Progenitor cell of endocrine pancreas (in vitro differentiated cells): Measurements from ENCODE around the gene TMEM147. TPM values are rescaled to one million over a fixed set of nuclear protein-coding genes. Genes with fewer than 3 reads are reported as not detected.

ENCODE experiments used
- DNase-seq: peaks from one replicate; pipeline ENCODE4 v3.0.0; 2021; ENCODE audit warnings: low spot score; ENCODE audit not compliant: unreplicated experiment
- H3K27ac Mint-ChIP-seq: 2 replicates; pipeline ENCODE4 v1.8.0; 2021; ENCODE audit warnings: mild to moderate bottlenecking, moderate library complexity, mixed read lengths
- H3K27me3 Mint-ChIP-seq: 2 replicates; pipeline ENCODE4 v1.8.0; 2021; ENCODE audit warnings: mixed read lengths
- H3K36me3 Mint-ChIP-seq: 2 replicates; pipeline ENCODE4 v1.8.0; 2022; ENCODE audit warnings: mixed read lengths; ENCODE audit not compliant: insufficient read depth
- H3K4me1 Mint-ChIP-seq: 2 replicates; pipeline ENCODE4 v1.8.0; 2021; ENCODE audit warnings: low read depth, mixed read lengths
- H3K4me3 Mint-ChIP-seq: 2 replicates; pipeline ENCODE4 v1.8.0; 2021; ENCODE audit warnings: low read depth, mild to moderate bottlenecking, moderate library complexity, mixed read lengths
- H3K9me3 Mint-ChIP-seq: 2 replicates; pipeline ENCODE4 v1.8.0; 2021; ENCODE audit warnings: low read depth, mixed read lengths
- CTCF ChIP-seq: fragments of 200-600 bp; sonication (generic); IDR thresholded peaks from one replicate; pipeline ENCODE4 v1.5.0; 2021; ENCODE audit warnings: antibody characterized with exemption, mild to moderate bottlenecking; ENCODE audit not compliant: unreplicated experiment
- total RNA-seq: library from RNA; stranded (reverse); gene quantifications from 2 replicates; pipeline ENCODE4 v1.2.1, GENCODE V29; 2021

The TMEM147 gene
- total RNA-seq, 1 donor from 2014 or later: 95.2 TPM

DNA sequence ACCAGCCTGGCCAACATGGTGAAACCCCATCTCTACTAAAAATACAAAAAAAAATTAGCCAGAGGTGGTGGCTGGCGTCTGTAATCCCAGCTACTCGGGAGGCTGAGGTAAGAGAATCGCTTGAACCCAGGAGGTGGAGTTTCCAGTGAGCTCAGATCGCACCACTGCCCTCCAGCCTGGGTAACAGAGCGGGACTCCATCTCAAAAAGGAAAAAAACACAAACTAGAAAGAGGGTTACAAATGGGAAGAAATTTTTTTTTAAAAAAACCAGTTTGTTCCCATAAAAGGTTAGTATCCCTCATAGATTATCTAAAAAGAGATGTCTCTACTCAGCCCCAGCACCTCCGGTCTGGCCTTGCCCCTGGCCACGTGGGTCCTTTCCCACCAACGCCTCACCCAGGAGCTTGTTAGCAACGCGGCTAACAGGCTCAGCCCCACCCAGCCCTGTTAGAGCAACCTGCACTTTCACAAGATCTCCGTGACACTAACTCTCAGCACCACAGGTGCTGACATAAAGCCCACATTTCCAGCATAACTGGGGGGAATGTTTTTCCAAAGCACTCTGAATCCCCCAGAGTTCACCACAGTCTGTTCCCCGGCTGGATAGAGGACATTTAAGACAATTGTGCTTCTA lies 36.3 kb upstream of the TMEM147 start:
- peaks cover 10% of the 10 kb centered on the region for H3K4me1 Mint-ChIP-seq
- peak overlapping the region; percentile 99 for H3K27ac Mint-ChIP-seq
- H3K27me3 Mint-ChIP-seq: peaks cover 9% of the 10 kb centered on the region
- peak; percentile 25 for DNase-seq
- H3K36me3 Mint-ChIP-seq: peaks cover 14% of the 10 kb centered on the region
- peak overlapping the region; percentile 97 for H3K4me3 Mint-ChIP-seq
- no peaks in the 10 kb centered on the region for H3K9me3 Mint-ChIP-seq
- TF ChIP-seq CTCF: no peak

GRCh38 chr19:35509861-35510625 lies 35.4 kb upstream of the TMEM147 start:
- Mint-ChIP-seq H3K4me1 (peaks cover 11% of the 10 kb centered on the region), H3K27ac (peak overlapping the region; percentile 99), H3K27me3 (peaks cover 13% of the 10 kb centered on the region), H3K9me3 (no peaks in the 10 kb centered on the region), H3K36me3 (peaks cover 11% of the 10 kb centered on the region), H3K4me3 (peak overlapping the region; percentile 97)
- peak; percentile 99 for TF ChIP-seq CTCF
- peak; percentile 98 for DNase-seq

GRCh38 chr19:35510626-35510964 lies 34.8 kb upstream of the TMEM147 start:
- no peak for DNase-seq
- Mint-ChIP-seq H3K4me3 (peak overlapping the region; percentile 97), H3K9me3 (no peaks in the 10 kb centered on the region), H3K4me1 (peaks cover 11% of the 10 kb centered on the region), H3K27me3 (peaks cover 13% of the 10 kb centered on the region), H3K36me3 (peaks cover 8% of the 10 kb centered on the region), H3K27ac (no peak overlapping the region)
- TF ChIP-seq CTCF: no peak

DNA sequence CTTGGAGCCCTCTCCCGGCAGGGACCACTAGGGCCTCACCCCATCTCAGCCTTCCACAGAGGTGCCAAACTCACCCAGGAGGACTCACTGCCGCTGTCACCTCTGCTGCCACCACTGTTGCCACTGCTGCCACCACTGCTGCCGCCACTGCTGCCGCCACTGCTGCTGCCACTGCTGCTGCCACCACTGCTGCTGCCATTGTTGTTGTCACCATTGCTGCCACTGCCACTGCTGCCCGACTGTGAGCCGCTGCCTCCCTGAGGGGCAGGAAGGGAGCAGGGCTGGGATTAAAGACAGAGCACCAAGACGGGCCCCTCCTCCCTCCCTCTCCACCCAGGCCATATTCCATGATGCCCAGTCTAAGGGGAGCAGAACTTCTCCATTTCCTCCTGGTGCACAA lies 34.1 kb upstream of the TMEM147 start:
- Mint-ChIP-seq H3K9me3 (no peaks in the 10 kb centered on the region), H3K36me3 (peaks cover under 1% of the 10 kb centered on the region), H3K27ac (no peak overlapping the region), H3K4me1 (peaks cover 11% of the 10 kb centered on the region), H3K27me3 (peaks cover 13% of the 10 kb centered on the region), H3K4me3 (no peak overlapping the region)
- DNase-seq: no peak
- TF ChIP-seq CTCF: no peak

DNA sequence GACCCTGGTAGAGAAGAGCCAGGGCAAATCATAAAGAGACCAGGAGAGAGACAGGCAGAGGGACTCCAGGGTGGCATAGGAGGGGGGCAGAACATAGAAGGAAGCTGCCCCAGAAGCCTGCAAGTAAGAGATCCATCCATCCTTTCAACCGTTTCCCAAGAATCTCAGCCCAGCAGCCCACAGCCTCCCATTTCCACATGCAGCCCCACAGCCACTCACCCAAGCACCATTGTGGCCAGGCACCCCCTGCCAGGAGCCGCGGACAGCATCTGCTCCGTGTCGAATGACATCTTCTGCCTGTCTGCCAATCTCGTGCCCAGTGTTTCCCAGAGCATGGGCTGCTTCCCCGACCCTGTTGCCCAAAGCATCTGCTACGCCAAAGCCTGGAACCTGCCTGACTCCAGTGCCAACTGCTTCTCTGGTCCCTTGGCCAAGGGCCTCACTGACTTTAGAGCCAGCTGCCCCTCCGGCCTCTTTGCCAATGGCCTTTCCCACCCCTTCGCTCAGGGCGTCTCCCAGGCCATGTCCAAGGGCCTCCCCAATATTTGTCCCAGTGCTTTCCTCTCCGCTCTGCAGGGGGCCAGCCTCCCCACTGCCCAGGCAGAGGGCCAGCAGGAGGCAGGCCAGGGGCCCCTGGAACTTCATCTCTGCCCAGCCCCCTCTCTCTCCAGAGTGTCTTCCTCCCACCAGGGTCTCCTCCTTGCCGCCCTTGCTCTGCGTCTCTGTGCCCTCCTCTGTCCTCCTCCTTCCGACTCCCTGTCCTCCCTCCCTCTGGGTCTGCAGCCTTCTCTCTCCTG lies 32.4 kb upstream of the TMEM147 start:
- Mint-ChIP-seq H3K9me3 (no peaks in the 10 kb centered on the region), H3K27ac (no peak overlapping the region), H3K4me1 (peaks cover 11% of the 10 kb centered on the region), H3K27me3 (peaks cover 16% of the 10 kb centered on the region), H3K4me3 (no peak overlapping the region), H3K36me3 (no peaks in the 10 kb centered on the region)
- no peak for DNase-seq
- no peak for TF ChIP-seq CTCF
